Neural progenitor cell (in vitro differentiated cells): ENCODE results near the gene MAP6D1.

Experiments used
- CTCF ChIP-seq: fragments of 200-600 bp; sonication (generic); IDR thresholded peaks from 2 replicates; pipeline ENCODE4 v1.5.1; 2017; ENCODE audit warnings: antibody characterized with exemption, mild to moderate bottlenecking
- EZH2 ChIP-seq: fragments of 200-600 bp; sonication (generic); IDR thresholded peaks from 2 replicates; pipeline ENCODE4 v1.6.1; 2017; ENCODE audit warnings: antibody characterized with exemption, mild to moderate bottlenecking, moderate library complexity

DNA sequence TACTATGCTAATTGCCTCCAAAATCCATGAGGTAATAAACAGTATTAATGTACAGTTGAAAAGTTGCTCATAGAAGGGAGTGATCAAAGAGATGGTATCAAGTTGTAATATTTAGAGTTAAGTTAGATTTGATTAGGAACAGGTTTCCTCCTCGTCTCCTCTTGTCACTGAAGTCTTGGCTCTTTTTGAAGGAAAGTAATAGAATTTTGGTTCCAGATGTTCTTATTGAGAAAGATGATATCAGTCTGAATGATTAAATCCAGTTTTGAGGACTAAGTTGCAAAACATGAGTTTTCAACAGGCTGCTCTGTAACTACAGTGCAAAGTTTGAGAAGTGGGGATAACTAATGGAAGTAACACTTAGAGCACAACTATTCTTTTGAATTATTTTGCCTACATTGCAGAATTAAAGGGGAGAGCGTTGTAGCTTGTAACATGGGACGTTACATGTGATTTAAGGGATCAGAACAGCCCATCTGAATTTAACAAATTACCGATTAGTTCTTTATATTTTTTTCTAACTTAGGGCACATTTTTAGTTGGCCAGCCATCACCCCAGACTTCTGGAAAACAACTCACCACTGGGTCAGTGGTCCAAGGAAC is 48.3 kb downstream of the MAP6D1 start:
- TF ChIP-seq EZH2 (no peak), CTCF (no peak)
